ENCODE data around the gene DTNBP1.

The DTNBP1 gene

DNA sequence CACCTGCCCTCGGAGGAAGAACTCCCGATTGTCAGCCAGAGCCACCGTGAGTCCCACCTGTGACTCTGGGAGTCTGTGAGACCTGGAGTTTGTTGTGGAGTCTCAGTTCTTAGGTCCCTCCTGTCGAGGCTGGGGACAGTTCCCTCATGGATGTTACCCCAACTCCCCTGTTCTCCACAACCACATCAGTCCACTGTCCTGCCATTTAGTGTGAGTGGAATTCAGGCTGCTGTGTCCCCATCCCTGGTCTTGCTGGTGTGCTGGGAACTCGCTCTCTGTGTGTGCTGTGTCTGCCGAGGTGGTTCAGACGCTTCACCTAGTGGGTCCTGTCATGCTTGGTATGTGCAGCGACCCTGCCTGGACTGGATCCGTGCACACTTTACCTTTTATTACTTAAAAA is 163.2 kb downstream of the DTNBP1 start:
- no peak for DNase-seq
- Mint-ChIP-seq H3K36me3 (ENCODE audit: low read depth) (peaks cover 75% of the 10 kb centered on the region), H3K4me3 (no peak overlapping the region), H3K9me3 (peaks cover 4% of the 10 kb centered on the region), H3K27me3 (ENCODE audit: low read depth, poor library complexity) (no peaks in the 10 kb centered on the region), H3K27ac (peak overlapping the region; percentile 54), H3K4me1 (peaks cover 83% of the 10 kb centered on the region)
- TF ChIP-seq, protein P1, sequence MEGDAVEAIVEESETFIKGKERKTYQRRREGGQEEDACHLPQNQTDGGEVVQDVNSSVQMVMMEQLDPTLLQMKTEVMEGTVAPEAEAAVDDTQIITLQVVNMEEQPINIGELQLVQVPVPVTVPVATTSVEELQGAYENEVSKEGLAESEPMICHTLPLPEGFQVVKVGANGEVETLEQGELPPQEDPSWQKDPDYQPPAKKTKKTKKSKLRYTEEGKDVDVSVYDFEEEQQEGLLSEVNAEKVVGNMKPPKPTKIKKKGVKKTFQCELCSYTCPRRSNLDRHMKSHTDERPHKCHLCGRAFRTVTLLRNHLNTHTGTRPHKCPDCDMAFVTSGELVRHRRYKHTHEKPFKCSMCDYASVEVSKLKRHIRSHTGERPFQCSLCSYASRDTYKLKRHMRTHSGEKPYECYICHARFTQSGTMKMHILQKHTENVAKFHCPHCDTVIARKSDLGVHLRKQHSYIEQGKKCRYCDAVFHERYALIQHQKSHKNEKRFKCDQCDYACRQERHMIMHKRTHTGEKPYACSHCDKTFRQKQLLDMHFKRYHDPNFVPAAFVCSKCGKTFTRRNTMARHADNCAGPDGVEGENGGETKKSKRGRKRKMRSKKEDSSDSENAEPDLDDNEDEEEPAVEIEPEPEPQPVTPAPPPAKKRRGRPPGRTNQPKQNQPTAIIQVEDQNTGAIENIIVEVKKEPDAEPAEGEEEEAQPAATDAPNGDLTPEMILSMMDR (IDR thresholded peaks at IDR 0.05): no peak

DNA sequence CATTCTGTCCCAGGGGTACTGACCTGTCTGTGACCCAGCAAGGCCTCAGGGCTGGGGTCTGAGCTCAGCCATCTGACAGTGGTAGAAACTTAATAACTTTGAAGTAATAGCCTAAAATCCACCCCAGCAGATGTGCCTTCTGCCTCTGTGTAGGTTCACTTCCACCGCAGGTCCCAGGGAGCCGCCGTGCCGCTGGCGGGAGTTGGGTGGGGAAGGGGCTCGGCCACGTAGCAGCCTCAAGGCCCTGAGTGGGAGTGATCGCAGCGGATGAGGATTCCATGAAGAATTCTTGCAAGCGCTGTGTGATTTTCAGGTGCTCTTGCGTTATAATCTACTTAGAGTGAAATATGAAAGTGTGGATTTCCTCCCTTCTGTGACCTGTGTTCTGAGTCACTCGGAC is 163.7 kb downstream of the DTNBP1 start:
- H3K27ac Mint-ChIP-seq: peak overlapping the region; percentile 54
- peaks cover 79% of the 10 kb centered on the region for H3K4me1 Mint-ChIP-seq
- peaks cover 72% of the 10 kb centered on the region for H3K36me3 Mint-ChIP-seq (ENCODE audit: low read depth)

GRCh38 chr6:15498640-15499039 is 164.2 kb downstream of the DTNBP1 start:
- peaks cover 79% of the 10 kb centered on the region for H3K4me1 Mint-ChIP-seq

More for the DNA sequence above, 163.7 kb downstream of the DTNBP1 start:
- no peaks in the 10 kb centered on the region for H3K27me3 Mint-ChIP-seq (ENCODE audit: low read depth, poor library complexity)
- H3K4me3 Mint-ChIP-seq: no peak overlapping the region
- TF ChIP-seq, protein P1 (IDR thresholded peaks at IDR 0.05): no peak
- DNase-seq: no peak
- H3K9me3 Mint-ChIP-seq: peaks cover 4% of the 10 kb centered on the region

DNA sequence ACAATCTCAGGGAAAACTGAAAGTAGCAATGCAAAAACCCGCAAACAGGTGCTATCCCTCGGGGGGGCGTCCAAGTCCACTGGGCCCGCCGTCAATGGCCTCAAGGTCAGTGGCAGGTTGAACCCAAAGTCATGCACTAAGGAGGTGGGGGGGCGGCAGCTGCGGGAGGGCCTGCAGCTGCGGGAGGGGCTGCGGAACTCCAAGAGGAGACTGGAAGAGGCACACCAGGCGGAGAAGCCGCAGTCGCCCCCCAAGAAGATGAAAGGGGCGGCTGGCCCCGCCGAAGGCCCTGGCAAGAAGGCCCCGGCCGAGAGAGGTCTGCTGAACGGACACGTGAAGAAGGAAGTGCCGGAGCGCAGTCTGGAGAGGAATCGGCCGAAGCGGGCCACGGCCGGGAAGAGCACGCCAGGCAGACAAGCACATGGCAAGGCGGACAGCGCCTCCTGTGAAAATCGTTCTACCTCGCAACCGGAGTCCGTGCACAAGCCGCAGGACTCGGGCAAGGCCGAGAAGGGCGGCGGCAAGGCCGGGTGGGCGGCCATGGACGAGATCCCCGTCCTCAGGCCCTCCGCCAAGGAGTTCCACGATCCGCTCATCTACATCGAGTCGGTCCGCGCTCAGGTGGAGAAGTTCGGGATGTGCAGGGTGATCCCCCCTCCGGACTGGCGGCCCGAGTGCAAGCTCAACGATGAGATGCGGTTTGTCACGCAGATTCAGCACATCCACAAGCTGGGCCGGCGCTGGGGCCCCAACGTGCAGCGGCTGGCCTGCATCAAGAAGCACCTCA is 166.3 kb downstream of the DTNBP1 start:
- peak overlapping the region; percentile 45 for H3K27ac Mint-ChIP-seq
- peaks cover 79% of the 10 kb centered on the region for H3K4me1 Mint-ChIP-seq
- no peak for DNase-seq
- peaks cover 67% of the 10 kb centered on the region for H3K36me3 Mint-ChIP-seq (ENCODE audit: low read depth)
- no peak overlapping the region for H3K4me3 Mint-ChIP-seq
- TF ChIP-seq, protein P1 (IDR thresholded peaks at IDR 0.05): no peak
- no peaks in the 10 kb centered on the region for H3K27me3 Mint-ChIP-seq (ENCODE audit: low read depth, poor library complexity)
- H3K9me3 Mint-ChIP-seq: peaks cover 4% of the 10 kb centered on the region

More at GRCh38 chr6:15498640-15499039, 164.2 kb downstream of the DTNBP1 start:
- no peaks in the 10 kb centered on the region for H3K27me3 Mint-ChIP-seq (ENCODE audit: low read depth, poor library complexity)
- peaks cover 70% of the 10 kb centered on the region for H3K36me3 Mint-ChIP-seq (ENCODE audit: low read depth)
- DNase-seq: no peak
- TF ChIP-seq, protein P1 (IDR thresholded peaks at IDR 0.05): no peak
- H3K9me3 Mint-ChIP-seq: peaks cover 4% of the 10 kb centered on the region
- peak overlapping the region; percentile 96 for H3K27ac Mint-ChIP-seq
- H3K4me3 Mint-ChIP-seq: no peak overlapping the region

- TF ChIP-seq, protein P1 (IDR thresholded peaks at IDR 0.05): no peak
- Mint-ChIP-seq H3K27ac (peak overlapping the region; percentile 15), H3K4me3 (no peak overlapping the region)
These were observed 167.4 kb downstream of the DTNBP1 start for GRCh38 chr6:15495375-15495901.

More at GRCh38 chr6:15495375-15495901, 167.4 kb downstream of the DTNBP1 start:
- peaks cover 57% of the 10 kb centered on the region for H3K36me3 Mint-ChIP-seq (ENCODE audit: low read depth)
- H3K27me3 Mint-ChIP-seq (ENCODE audit: low read depth, poor library complexity): no peaks in the 10 kb centered on the region
- peaks cover 4% of the 10 kb centered on the region for H3K9me3 Mint-ChIP-seq
- peaks cover 78% of the 10 kb centered on the region for H3K4me1 Mint-ChIP-seq
- no peak for DNase-seq

All from nephron progenitor cell (in vitro differentiated cells).